HepG2 (cell line): ENCODE measurements around the gene CLEC16A. TPM values are rescaled to one million over a fixed set of nuclear protein-coding genes. Genes with fewer than 3 reads are reported as not detected.

Experiments used
- ATAC-seq: fragments of 200-7000 bp; cut with Tn5 transposase; 3 replicates; pipeline ENCODE4 v1.9.1; 2020; ENCODE audit warnings: mild to moderate bottlenecking, moderate library complexity
- BruUV-seq: library from RNA; stranded (reverse); fragments of 400-500 nt; replicated peaks from 2 replicates; lab custom pipeline; 2021; lab: Mats Ljungman, UMichigan
- CTCF ChIA-PET: fragments of 300-600 bp; formaldehyde crosslinking; extraction: SDS; loops from one replicate; lab custom pipeline; 2021; ENCODE audit warnings: low total read pairs, inconsistent platforms, low intra/inter-chr PET ratio; lab: Yijun Ruan, JAX
- POLR2A ChIA-PET: fragments of 350-600 bp; sonication (Branson Sonifier 250); formaldehyde crosslinking; loops from one replicate; lab custom pipeline; 2020; ENCODE audit warnings: antibody characterized with exemption, inconsistent platforms; lab: Yijun Ruan, JAX
- DNase-seq: peaks from one replicate; pipeline ENCODE4 v3.0.0-alpha.2; 2015; ENCODE audit warnings: low spot score
- FAIRE-seq: peaks from 3 replicates; lab custom pipeline; 2011; peaks lifted over from hg19 to GRCh38; lab: Jason Lieb, UNC
- H2AFZ ChIP-seq: one replicate; pipeline ENCODE4 v1.6.1; 2011; ENCODE audit warnings: low read length, inconsistent platforms
- H3K27ac ChIP-seq: fragments of 300-600 bp; 3 replicates; pipeline ENCODE4 v1.8.0; 2011; ENCODE audit warnings: mixed run types, mild to moderate bottlenecking, mixed read lengths, low read length, inconsistent platforms; ENCODE audit not compliant: insufficient read depth; ENCODE audit errors: extremely low read length
- H3K27me3 ChIP-seq, 2 experiments: fragments of 200-600 bp in 1 of 2; 2 replicates in 1 of 2; 3 replicates in 1 of 2; pipeline versions ENCODE4 v1.6.0 to v1.8.0; 2011; ENCODE audit warnings: low read length in 2 of 2, mild to moderate bottlenecking in 2 of 2, moderate library complexity in 2 of 2, inconsistent platforms in 1 of 2; ENCODE audit not compliant: insufficient read depth in 2 of 2, control insufficient read depth in 1 of 2
- H3K36me3 ChIP-seq, 2 experiments: fragments of 200-600 bp in 1 of 2; replicated peaks in 1 of 2; 2 replicates in 1 of 2; 3 replicates in 1 of 2; pipeline versions ENCODE4 v1.5.1 to v1.8.0; 2011; ENCODE audit warnings: low read length in 2 of 2, inconsistent platforms in 1 of 2; ENCODE audit not compliant: insufficient read depth in 2 of 2, control insufficient read depth in 1 of 2
- H3K4me1 ChIP-seq: 2 replicates; pipeline ENCODE4 v1.5.1; 2012; ENCODE audit warnings: low read length, inconsistent platforms; ENCODE audit not compliant: insufficient read depth
- H3K4me2 ChIP-seq: 2 replicates; pipeline ENCODE4 v1.6.0; 2011; ENCODE audit warnings: low read depth, low read length, inconsistent platforms
- H3K4me3 ChIP-seq, 3 experiments: fragments of 200-600 bp in 1 of 3; sonication (generic), shearing (Covaris generic) in 1 of 3; replicated peaks in 1 of 3; 2 replicates each; pipeline ENCODE4 v1.5.1; 2011 to 2016; ENCODE audit warnings: low read length in 3 of 3, inconsistent platforms in 2 of 3, low read depth in 2 of 3, mild to moderate bottlenecking in 2 of 3, control low read depth in 1 of 3, mixed read lengths in 1 of 3; ENCODE audit not compliant: insufficient read depth in 1 of 3
- H3K79me2 ChIP-seq: one replicate; pipeline ENCODE4 v1.6.1; 2011; ENCODE audit warnings: low read length, inconsistent platforms; ENCODE audit not compliant: insufficient read depth
- H3K9ac ChIP-seq: 2 replicates; pipeline ENCODE4 v1.6.0; 2011; ENCODE audit warnings: mild to moderate bottlenecking, low read depth, low read length, inconsistent platforms; ENCODE audit not compliant: insufficient read depth
- H3K9me3 ChIP-seq: 2 replicates; pipeline ENCODE4 v1.5.1; 2012; ENCODE audit warnings: mild to moderate bottlenecking, low read length
- H4K20me1 ChIP-seq: 2 replicates; pipeline ENCODE4 v1.6.0; 2011; ENCODE audit warnings: inconsistent platforms, mild to moderate bottlenecking, low read length, moderate library complexity; ENCODE audit not compliant: insufficient read depth
- E2F1 ChIP-seq: sonication (generic); formaldehyde crosslinking; IDR thresholded peaks from 2 replicates; pipeline ENCODE4 v1.5.0; 2020; ENCODE audit warnings: missing genetic modification reagents
- ELF4 ChIP-seq: sonication (generic); formaldehyde crosslinking; IDR thresholded peaks from 2 replicates; pipeline ENCODE4 v1.5.0; 2020; ENCODE audit warnings: missing genetic modification reagents, mild to moderate bottlenecking, moderate library complexity, borderline replicate concordance
- YEATS2 ChIP-seq: sonication (generic); formaldehyde crosslinking; IDR thresholded peaks from 2 replicates; pipeline ENCODE4 v1.4.0; 2020; ENCODE audit warnings: missing genetic modification reagents, borderline replicate concordance
- ZNF430 ChIP-seq: sonication (generic); formaldehyde crosslinking; IDR thresholded peaks from 2 replicates; pipeline ENCODE4 v1.9.0; 2021; ENCODE audit warnings: mild to moderate bottlenecking, missing genetic modification reagents
- WGBS: methylation state at CpG from one replicate; pipeline ENCODE4 v1.1.6; 2017; ENCODE audit warnings: low lambda C conversion rate; 5-methylcytosine and 5-hydroxymethylcytosine counted together
- in situ Hi-C: cut with HindIII; loops from 2 replicates; pipeline ENCODE4 v1.10.0; 2017; ENCODE audit warnings: low pct_unique_long_range_greater_than_20kb; ENCODE audit not compliant: extremely low pct_ligation_motif_present
- intact Hi-C: fragments of 100-400 bp; cut with micrococcal nuclease; formaldehyde crosslinking; loops from one replicate; pipeline ENCODE4 v1.10.0; 2022; ENCODE audit not compliant: unreplicated experiment
- polyA plus RNA-seq, 8 experiments: library from polyadenylated mRNA; depleted of rRNA in 3 of 8; stranded (reverse) in 7 of 8; unstranded in 1 of 8; fragments of >200 nt; fragmentation: Illumina TruSeq in 4 of 8; extraction: Trizol in 4 of 8; gene quantifications; 2 replicates each; pipeline versions ENCODE4 v1.2.1 to v1.2.3, GENCODE V29; 2011 to 2016; ENCODE audit warnings: low read depth in 4 of 8, missing spikeins in 1 of 8, mixed read lengths in 1 of 8; ENCODE audit not compliant: insufficient read depth in 1 of 8
- total RNA-seq, 5 experiments: library from RNA; depleted of rRNA; stranded (reverse); fragments of >200 nt; fragmentation: Illumina TruSeq; extraction: Trizol; gene quantifications; 2 replicates each; pipeline ENCODE4 v1.2.3, GENCODE V29; 2016; ENCODE audit warnings: low read depth in 1 of 5
- TF ChIP-seq, protein P1 (sequence below): sonication (generic); formaldehyde crosslinking; conservative IDR thresholded peaks from 2 replicates; pipeline ENCODE4 v1.4.0; 2020; ENCODE audit warnings: missing genetic modification reagents
- TF ChIP-seq, protein P2 (sequence below): IDR thresholded peaks from 2 replicates; pipeline ENCODE4 v1.6.1; 2016; ENCODE audit warnings: low read depth, borderline replicate concordance

Gene CLEC16A
- total and polyA plus RNA-seq, 2 of the 13 experiments (the other 11 are each of a cell fraction or from before 2014, with no cell fraction given): 8.5 to 10.3 TPM

- TF ChIP-seq YEATS2 (no peak), ELF4 (CRISPR knock-in tag) (no peak), ZNF430 (CRISPR knock-in tag) (no peak)
Observed at GRCh38 chr16:11094075-11094856, 149.9 kb downstream of the CLEC16A start (continued).

GRCh38 chr16:11094857-11095565, 150.6 kb downstream of the CLEC16A start:
- CTCF ChIA-PET: no interaction called here
- ATAC-seq (no peak), FAIRE-seq (no peak), DNase-seq (no peak)
- intact Hi-C loops (no loop called here), in situ Hi-C loops (no loop called here)
- Histone ChIP-seq H3K27ac (no peak overlapping the region), H3K4me2 (no peak overlapping the region), H3K9ac (no peak overlapping the region), H3K4me3 (no peak overlapping the region), H3K27me3 (no peaks in the 10 kb centered on the region), H4K20me1 (no peaks in the 10 kb centered on the region), H3K79me2 (no peaks in the 10 kb centered on the region), H3K9me3 (no peaks in the 10 kb centered on the region), H3K4me1 (no peaks in the 10 kb centered on the region), H3K36me3 (no peaks in the 10 kb centered on the region; a peak in 1 of 5 replicates), H2AFZ (no peak overlapping the region)
- POLR2A ChIA-PET: interaction anchor here (0.8 kb wide), 1 partner anchor 161 kb away, joined by 3 read pairs; the partner anchor contains the start of gene SOCS1
- WGBS: 87% methylated on average over 10 of the region's 10 CpGs
- TF ChIP-seq, protein P1, sequence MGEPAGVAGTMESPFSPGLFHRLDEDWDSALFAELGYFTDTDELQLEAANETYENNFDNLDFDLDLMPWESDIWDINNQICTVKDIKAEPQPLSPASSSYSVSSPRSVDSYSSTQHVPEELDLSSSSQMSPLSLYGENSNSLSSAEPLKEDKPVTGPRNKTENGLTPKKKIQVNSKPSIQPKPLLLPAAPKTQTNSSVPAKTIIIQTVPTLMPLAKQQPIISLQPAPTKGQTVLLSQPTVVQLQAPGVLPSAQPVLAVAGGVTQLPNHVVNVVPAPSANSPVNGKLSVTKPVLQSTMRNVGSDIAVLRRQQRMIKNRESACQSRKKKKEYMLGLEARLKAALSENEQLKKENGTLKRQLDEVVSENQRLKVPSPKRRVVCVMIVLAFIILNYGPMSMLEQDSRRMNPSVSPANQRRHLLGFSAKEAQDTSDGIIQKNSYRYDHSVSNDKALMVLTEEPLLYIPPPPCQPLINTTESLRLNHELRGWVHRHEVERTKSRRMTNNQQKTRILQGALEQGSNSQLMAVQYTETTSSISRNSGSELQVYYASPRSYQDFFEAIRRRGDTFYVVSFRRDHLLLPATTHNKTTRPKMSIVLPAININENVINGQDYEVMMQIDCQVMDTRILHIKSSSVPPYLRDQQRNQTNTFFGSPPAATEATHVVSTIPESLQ: no peak
- TF ChIP-seq, protein P2, sequence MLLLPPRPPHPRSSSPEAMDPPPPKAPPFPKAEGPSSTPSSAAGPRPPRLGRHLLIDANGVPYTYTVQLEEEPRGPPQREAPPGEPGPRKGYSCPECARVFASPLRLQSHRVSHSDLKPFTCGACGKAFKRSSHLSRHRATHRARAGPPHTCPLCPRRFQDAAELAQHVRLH: no peak
- no peak for TF ChIP-seq E2F1 (CRISPR knock-in tag)
- no TSS peak for BruUV-seq
